ENCODE results near the gene ITSN2. TPM values are rescaled to one million over a fixed set of nuclear protein-coding genes. Genes with fewer than 3 reads are reported as not detected.

ITSN2 gene
- total and polyA plus RNA-seq, 4 donors: 10.1 to 32.4 (median 21.6) TPM

DNA sequence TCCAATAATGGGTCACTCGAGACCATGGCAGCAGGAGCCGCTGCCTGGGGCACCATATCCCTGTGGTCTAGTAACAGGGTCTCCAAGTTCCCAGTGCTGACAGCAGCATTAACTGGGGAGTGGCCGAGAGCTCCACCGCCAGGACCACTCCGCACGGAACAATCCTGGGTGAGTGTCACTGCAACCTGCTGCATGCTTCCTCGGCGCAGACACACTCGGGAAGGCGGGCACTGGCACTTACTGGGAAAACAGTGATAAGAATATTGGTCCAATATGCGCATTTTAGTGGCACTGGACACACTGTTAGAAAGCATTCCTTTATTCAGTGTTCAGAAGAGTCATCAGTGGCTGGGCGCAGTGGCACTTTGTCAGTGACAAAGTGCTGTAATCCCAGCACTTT is 155.8 kb downstream of the ITSN2 start (continued):
- TF ChIP-seq, protein P1, sequence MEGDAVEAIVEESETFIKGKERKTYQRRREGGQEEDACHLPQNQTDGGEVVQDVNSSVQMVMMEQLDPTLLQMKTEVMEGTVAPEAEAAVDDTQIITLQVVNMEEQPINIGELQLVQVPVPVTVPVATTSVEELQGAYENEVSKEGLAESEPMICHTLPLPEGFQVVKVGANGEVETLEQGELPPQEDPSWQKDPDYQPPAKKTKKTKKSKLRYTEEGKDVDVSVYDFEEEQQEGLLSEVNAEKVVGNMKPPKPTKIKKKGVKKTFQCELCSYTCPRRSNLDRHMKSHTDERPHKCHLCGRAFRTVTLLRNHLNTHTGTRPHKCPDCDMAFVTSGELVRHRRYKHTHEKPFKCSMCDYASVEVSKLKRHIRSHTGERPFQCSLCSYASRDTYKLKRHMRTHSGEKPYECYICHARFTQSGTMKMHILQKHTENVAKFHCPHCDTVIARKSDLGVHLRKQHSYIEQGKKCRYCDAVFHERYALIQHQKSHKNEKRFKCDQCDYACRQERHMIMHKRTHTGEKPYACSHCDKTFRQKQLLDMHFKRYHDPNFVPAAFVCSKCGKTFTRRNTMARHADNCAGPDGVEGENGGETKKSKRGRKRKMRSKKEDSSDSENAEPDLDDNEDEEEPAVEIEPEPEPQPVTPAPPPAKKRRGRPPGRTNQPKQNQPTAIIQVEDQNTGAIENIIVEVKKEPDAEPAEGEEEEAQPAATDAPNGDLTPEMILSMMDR (IDR thresholded peaks at IDR 0.05; ENCODE audit: low read depth, low read length, missing input control): no peak
- TF ChIP-seq HNF4A (conservative IDR thresholded peaks at IDR 0.05): no peak
- no peak for TF ChIP-seq YY1 (IDR thresholded peaks at IDR 0.05)
- TF ChIP-seq NR2F2 (IDR thresholded peaks at IDR 0.05): no peak
- no peak for TF ChIP-seq HNF4G (IDR thresholded peaks at IDR 0.05)
- TF ChIP-seq FOXA1 (IDR thresholded peaks at IDR 0.05): no peak

DNA sequence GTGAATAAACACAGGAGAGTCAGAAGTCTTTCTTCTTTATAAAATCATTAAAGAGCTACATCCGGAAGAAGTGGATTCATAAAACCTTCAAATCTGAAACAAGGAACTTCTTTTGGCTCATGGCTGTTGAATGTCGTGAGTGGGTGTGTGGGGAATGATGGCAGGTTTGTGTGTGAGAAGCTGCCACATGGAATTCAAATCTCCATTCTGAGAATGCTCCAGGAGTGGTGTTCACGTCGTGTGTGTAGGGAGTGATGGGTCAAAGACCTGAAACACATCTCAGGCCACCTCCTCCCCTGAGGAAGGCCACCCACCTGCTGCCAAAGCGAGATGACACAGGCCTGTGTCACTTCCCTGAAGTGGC is 156.6 kb downstream of the ITSN2 start:
- Histone ChIP-seq H3K9me3 (ENCODE audit: control insufficient read depth in 4 of 4, low read length in 3 of 4) (no peaks in the 10 kb centered on the region), H3K36me3 (ENCODE audit: control insufficient read depth in 4 of 4, insufficient read depth in 3 of 4, low read depth in 1 of 4, low read length in 3 of 4) (peaks cover 14 to 48% (median 30%) of the 10 kb centered on the region in 4 donors), H3K9ac (ENCODE audit: low read depth in 1 of 2, low read length in 2 of 2) (no peak overlapping the region), H3K4me1 (ENCODE audit: control insufficient read depth in 4 of 4, insufficient read depth in 4 of 4, low read length in 3 of 4) (no peaks in the 10 kb centered on the region), H3K27ac (ENCODE audit: low read depth in 1 of 2, low read length in 2 of 2) (no peak overlapping the region), H3K4me3 (ENCODE audit: low read depth in 1 of 3, low read length in 3 of 3) (no peak overlapping the region), H3K27me3 (ENCODE audit: control insufficient read depth in 4 of 4, insufficient read depth in 4 of 4, low read length in 3 of 4) (no peaks in the 10 kb centered on the region)
- TF ChIP-seq, protein P2, sequence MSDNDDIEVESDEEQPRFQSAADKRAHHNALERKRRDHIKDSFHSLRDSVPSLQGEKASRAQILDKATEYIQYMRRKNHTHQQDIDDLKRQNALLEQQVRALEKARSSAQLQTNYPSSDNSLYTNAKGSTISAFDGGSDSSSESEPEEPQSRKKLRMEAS (IDR thresholded peaks at IDR 0.05): no peak
- TF ChIP-seq RAD21 (IDR thresholded peaks at IDR 0.05) (no peak), RXRA (IDR thresholded peaks at IDR 0.05) (no peak), GABPA (IDR thresholded peaks at IDR 0.05 in 1 of 2, conservative IDR thresholded peaks at IDR 0.05 in 1 of 2) (no peak), SP1 (IDR thresholded peaks at IDR 0.05) (no peak), FOXA2 (IDR thresholded peaks at IDR 0.05) (no peak), JUND (IDR thresholded peaks at IDR 0.05) (no peak), NR2F2 (IDR thresholded peaks at IDR 0.05) (no peak), EGR1 (IDR thresholded peaks at IDR 0.05; ENCODE audit: low read depth in 2 of 2) (no peak), YY1 (IDR thresholded peaks at IDR 0.05) (no peak), FOXA1 (IDR thresholded peaks at IDR 0.05) (no peak)
- TF ChIP-seq, protein P3, sequence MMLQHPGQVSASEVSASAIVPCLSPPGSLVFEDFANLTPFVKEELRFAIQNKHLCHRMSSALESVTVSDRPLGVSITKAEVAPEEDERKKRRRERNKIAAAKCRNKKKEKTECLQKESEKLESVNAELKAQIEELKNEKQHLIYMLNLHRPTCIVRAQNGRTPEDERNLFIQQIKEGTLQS (IDR thresholded peaks at IDR 0.05): no peak
- TF ChIP-seq, protein P1 (IDR thresholded peaks at IDR 0.05; ENCODE audit: low read depth, low read length, missing input control): no peak
- TF ChIP-seq, protein P4, sequence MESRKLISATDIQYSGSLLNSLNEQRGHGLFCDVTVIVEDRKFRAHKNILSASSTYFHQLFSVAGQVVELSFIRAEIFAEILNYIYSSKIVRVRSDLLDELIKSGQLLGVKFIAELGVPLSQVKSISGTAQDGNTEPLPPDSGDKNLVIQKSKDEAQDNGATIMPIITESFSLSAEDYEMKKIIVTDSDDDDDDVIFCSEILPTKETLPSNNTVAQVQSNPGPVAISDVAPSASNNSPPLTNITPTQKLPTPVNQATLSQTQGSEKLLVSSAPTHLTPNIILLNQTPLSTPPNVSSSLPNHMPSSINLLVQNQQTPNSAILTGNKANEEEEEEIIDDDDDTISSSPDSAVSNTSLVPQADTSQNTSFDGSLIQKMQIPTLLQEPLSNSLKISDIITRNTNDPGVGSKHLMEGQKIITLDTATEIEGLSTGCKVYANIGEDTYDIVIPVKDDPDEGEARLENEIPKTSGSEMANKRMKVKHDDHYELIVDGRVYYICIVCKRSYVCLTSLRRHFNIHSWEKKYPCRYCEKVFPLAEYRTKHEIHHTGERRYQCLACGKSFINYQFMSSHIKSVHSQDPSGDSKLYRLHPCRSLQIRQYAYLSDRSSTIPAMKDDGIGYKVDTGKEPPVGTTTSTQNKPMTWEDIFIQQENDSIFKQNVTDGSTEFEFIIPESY (IDR thresholded peaks at IDR 0.05): no peak
- WGBS: 88% methylated on average over 5 of the region's 5 CpGs
- no peak for DNase-seq (ENCODE audit: low spot score)
